Measurements from ENCODE around the gene CRIP2.

GRCh38 chr14:105437723-105438500 is 36.7 kb upstream of the CRIP2 start:
- TF ChIP-seq CTCF (conservative IDR thresholded peaks at IDR 0.05; ENCODE audit: low read depth, low read length) (no peak), EZH2 (IDR thresholded peaks at IDR 0.05; ENCODE audit: borderline replicate concordance, low read depth, low read length, poor library complexity, severe bottlenecking) (no peak)

All from A673 (cell line).